UCSD-AML1 (cell line): ENCODE data around the gene CCDC68.
"Not testable (repeated sequence)": the region's sequence is repeated elsewhere in the genome, so short reads cannot be mapped to it uniquely, and the experiment has no call there.

Source experiments
- DNase-seq: peaks from one replicate; lab custom pipeline; 2025; ENCODE audit not compliant: unreplicated experiment; lab: John Stamatoyannopoulos, UW

The CCDC68 gene

GRCh38 chr18:54878659-54879358 is 80.5 kb downstream of the CCDC68 start:
- no peak for DNase-seq

GRCh38 chr18:54878159-54878622 is 81.1 kb downstream of the CCDC68 start:
- DNase-seq: no peak

- no peak for DNase-seq
Observed at GRCh38 chr18:54877076-54877475, 82.2 kb downstream of the CCDC68 start.

- DNase-seq: no peak
Observed at GRCh38 chr18:54875063-54875462, 84.2 kb downstream of the CCDC68 start.

GRCh38 chr18:54873884-54874255 is 85.4 kb downstream of the CCDC68 start:
- no peak for DNase-seq

GRCh38 chr18:54872681-54873080 is 86.6 kb downstream of the CCDC68 start:
- no peak for DNase-seq

- DNase-seq: no peak
Observed at GRCh38 chr18:54871231-54871630, 88.0 kb downstream of the CCDC68 start.

GRCh38 chr18:54867131-54867530 is 92.1 kb downstream of the CCDC68 start:
- no peak for DNase-seq

GRCh38 chr18:54860941-54861340 is 98.3 kb downstream of the CCDC68 start:
- DNase-seq: no peak

- no peak for DNase-seq
Observed at GRCh38 chr18:54859667-54860421, 99.4 kb downstream of the CCDC68 start.

GRCh38 chr18:54857499-54857898 is 101.8 kb downstream of the CCDC68 start:
- DNase-seq: no peak

GRCh38 chr18:54856105-54856646 is 103.1 kb downstream of the CCDC68 start:
- no peak for DNase-seq

GRCh38 chr18:54855050-54855449 is 104.2 kb downstream of the CCDC68 start:
- DNase-seq: not testable (repeated sequence)

- no peak for DNase-seq
Observed at GRCh38 chr18:54852780-54853675, 106.2 kb downstream of the CCDC68 start.
